NB4 (cell line): Measurements from ENCODE around the gene KRTCAP2.

Source experiments
- DNase-seq: peaks from one replicate; pipeline ENCODE4 v3.0.0; 2010; ENCODE audit warnings: low read depth
- H3K4me3 ChIP-seq: one replicate; pipeline ENCODE4 v1.5.1; 2011; ENCODE audit warnings: mild to moderate bottlenecking, low read depth, low read length, moderate library complexity
- MYC ChIP-seq: IDR thresholded peaks from 2 replicates; pipeline ENCODE4 v1.6.1; 2011; ENCODE audit warnings: low read depth, low read length
- POLR2A ChIP-seq: IDR thresholded peaks from 2 replicates; pipeline ENCODE4 v1.6.1; 2011; ENCODE audit warnings: mild to moderate bottlenecking; ENCODE audit not compliant: insufficient read length; ENCODE audit errors: extremely low read depth
- TF ChIP-seq, protein P1 (sequence below): IDR thresholded peaks from 2 replicates; pipeline ENCODE4 v1.6.1; 2011; ENCODE audit warnings: low read depth, low read length
- TF ChIP-seq, protein P2 (sequence below): IDR thresholded peaks from one replicate; pipeline ENCODE4 v1.5.1; 2012; ENCODE audit warnings: low read depth, low read length

The KRTCAP2 gene

GRCh38 chr1:155205969-155206593 lies 33.0 kb upstream of the KRTCAP2 start:
- H3K4me3 ChIP-seq, result no peak overlapping the region
- TF ChIP-seq, protein P1, sequence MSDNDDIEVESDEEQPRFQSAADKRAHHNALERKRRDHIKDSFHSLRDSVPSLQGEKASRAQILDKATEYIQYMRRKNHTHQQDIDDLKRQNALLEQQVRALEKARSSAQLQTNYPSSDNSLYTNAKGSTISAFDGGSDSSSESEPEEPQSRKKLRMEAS, result no peak
- TF ChIP-seq MYC (no peak), POLR2A (no peak)
- TF ChIP-seq, protein P2, sequence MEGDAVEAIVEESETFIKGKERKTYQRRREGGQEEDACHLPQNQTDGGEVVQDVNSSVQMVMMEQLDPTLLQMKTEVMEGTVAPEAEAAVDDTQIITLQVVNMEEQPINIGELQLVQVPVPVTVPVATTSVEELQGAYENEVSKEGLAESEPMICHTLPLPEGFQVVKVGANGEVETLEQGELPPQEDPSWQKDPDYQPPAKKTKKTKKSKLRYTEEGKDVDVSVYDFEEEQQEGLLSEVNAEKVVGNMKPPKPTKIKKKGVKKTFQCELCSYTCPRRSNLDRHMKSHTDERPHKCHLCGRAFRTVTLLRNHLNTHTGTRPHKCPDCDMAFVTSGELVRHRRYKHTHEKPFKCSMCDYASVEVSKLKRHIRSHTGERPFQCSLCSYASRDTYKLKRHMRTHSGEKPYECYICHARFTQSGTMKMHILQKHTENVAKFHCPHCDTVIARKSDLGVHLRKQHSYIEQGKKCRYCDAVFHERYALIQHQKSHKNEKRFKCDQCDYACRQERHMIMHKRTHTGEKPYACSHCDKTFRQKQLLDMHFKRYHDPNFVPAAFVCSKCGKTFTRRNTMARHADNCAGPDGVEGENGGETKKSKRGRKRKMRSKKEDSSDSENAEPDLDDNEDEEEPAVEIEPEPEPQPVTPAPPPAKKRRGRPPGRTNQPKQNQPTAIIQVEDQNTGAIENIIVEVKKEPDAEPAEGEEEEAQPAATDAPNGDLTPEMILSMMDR, result no peak
- DNase-seq, result no peak

GRCh38 chr1:155205035-155205434 lies 31.9 kb upstream of the KRTCAP2 start:
- no peak overlapping the region for H3K4me3 ChIP-seq
- no peak for DNase-seq
- TF ChIP-seq POLR2A (no peak), MYC (no peak)
- TF ChIP-seq, protein P1, result no peak
- TF ChIP-seq, protein P2, result no peak

DNA sequence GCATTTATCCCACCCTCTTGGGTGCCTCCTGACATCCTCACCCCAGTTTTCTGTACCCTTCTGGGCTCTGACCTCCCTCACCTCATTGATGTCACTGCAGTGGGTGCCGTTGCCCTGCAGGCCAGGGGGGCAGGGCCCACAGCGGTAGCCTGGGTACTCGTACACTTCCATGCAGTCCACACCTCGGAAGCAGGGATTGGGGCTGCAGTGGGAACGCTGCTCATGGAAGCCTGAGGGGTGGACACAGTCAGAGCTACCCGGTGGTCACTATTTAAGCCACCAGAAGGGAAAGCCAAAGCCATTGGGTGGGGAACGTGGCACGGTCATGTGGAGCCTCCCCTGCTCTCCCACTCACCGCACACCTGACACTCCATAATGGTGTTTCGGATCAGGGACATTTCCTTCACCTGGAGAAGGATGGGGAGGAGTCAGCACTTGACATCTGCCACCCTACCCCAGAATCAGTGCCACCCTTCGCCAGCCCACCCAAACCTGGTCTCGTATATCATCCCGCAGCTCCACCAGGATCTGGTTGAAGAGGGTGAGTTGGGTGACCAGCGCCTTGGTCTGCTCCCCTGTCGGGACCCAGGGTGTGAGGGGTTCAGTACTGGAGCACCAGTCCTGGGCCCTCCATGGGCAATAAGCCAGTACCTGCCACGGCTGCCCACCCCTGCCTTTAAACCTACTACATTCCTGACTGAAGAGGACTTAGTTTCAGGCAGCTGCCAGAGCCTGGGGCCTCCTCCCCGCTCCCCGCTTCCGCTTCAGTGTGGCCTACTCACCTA lies 29.8 kb upstream of the KRTCAP2 start:
- DNase-seq, result no peak
- TF ChIP-seq POLR2A, result no peak
- no peak for TF ChIP-seq MYC
- TF ChIP-seq, protein P2, result no peak
- TF ChIP-seq, protein P1, result no peak
- H3K4me3 ChIP-seq, result no peak overlapping the region

- no peak for DNase-seq
- TF ChIP-seq, protein P1, result no peak
- TF ChIP-seq MYC, result no peak
- TF ChIP-seq, protein P2, result no peak
- TF ChIP-seq POLR2A, result no peak
- no peak overlapping the region for H3K4me3 ChIP-seq
These were observed 29.1 kb upstream of the KRTCAP2 start for GRCh38 chr1:155202198-155202597.

- H3K4me3 ChIP-seq, result no peak overlapping the region
- no peak for DNase-seq
- TF ChIP-seq POLR2A (no peak), MYC (no peak)
- TF ChIP-seq, protein P1, result no peak
- TF ChIP-seq, protein P2, result no peak
These were observed 27.8 kb upstream of the KRTCAP2 start for GRCh38 chr1:155200920-155201319.
